Measurements from ENCODE around the gene ABCF2.
A peak's percentile ranks its signal among the peaks of the same experiment; 100 is the strongest.

Gene ABCF2

GRCh38 chr7:151226875-151227782 lies at the start of gene ABCF2:
TSS of gene ABCF2 (minus strand) at chr7:151227205. CDS start at chr7:151226458, 747 bp downstream.
- peaks cover 39% of the 10 kb centered on the region for H3K36me3 Mint-ChIP-seq (ENCODE audit: low read depth)
- H3K9me3 Mint-ChIP-seq: no peaks in the 10 kb centered on the region
- peak within 1 kb of the TSS; percentile 98 for H3K27ac Mint-ChIP-seq
- peaks cover 45% of the 10 kb centered on the region for H3K4me1 Mint-ChIP-seq (ENCODE audit: low read depth)
- H3K4me3 Mint-ChIP-seq: peak within 1 kb of the TSS; percentile 99
- no peaks in the 10 kb centered on the region for H3K27me3 Mint-ChIP-seq

GRCh38 chr7:151275813-151276577 lies 49.0 kb upstream of the ABCF2 start:
- H3K4me1 Mint-ChIP-seq (ENCODE audit: low read depth): peaks cover 19% of the 10 kb centered on the region
- no peaks in the 10 kb centered on the region for H3K36me3 Mint-ChIP-seq (ENCODE audit: low read depth)
- H3K27ac Mint-ChIP-seq: no peak overlapping the region
- peak overlapping the region; percentile 38 for H3K4me3 Mint-ChIP-seq
- H3K9me3 Mint-ChIP-seq: no peaks in the 10 kb centered on the region
- peaks cover 5% of the 10 kb centered on the region for H3K27me3 Mint-ChIP-seq

DNA sequence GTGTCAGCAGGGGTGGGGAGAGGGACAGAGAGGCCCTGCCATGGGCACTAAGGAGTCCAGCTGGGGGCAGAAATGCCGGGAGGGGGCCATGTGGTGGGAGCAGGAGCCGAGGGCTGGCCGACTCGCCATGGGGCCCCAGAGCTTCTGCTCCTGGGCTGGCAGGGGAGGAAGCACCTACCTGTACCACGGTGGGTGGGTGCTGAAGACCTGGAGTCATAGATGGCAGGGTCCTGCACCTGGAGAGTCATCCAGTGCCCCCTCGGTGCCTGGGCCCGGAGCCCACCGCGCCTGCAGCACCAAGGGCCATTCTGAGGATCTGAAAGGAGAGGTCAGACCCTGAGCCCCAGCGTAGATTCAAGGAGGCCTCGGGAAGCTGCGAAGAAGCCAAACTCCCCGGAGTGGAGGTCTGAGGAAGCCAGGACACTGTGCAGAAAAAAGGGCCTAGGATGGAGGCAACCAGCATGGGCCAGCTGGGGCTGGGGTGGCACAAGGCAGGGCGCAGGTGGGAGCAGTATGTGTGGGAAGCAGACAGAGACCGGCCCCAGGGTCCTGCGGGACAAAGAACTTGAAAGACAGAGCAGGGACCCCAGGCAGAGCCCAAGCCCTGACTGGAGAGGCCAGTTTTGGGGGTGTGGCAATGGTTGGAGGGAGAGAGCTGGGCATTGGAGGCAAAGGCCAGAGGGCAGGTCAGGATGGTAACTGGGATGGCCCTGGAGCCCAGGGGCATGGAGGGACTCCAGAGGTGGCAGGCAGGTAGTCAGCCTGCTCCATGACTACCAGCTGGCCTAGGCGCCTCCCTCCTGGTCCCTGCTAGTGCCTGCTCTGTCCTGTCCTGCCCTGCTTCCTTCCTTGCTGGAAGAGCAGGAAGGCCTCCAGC lies 48.2 kb upstream of the ABCF2 start:
- Mint-ChIP-seq H3K4me3 (peak overlapping the region; percentile 38), H3K4me1 (ENCODE audit: low read depth) (peaks cover 19% of the 10 kb centered on the region), H3K27me3 (peaks cover 5% of the 10 kb centered on the region), H3K36me3 (ENCODE audit: low read depth) (no peaks in the 10 kb centered on the region), H3K9me3 (no peaks in the 10 kb centered on the region), H3K27ac (no peak overlapping the region)

DNA sequence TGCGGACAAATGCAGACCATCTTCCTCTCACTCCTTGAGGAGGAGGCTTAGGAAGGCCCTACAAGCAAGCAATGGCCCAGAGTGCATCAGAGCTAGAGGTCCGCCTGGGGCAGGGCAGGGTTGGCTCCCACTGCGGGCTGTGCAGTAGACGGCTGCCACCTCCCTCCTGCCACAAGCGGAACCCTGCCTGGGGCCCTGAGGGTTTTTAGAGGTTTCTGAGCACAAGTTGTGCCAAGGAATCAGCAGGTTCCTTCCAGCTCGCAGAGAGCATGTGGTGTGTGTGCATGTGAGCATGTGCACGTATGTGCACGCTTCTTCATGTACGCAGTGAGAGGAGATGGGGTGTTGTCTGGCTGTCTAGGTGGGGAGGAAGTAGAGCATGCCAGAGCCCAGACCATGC lies 47.4 kb upstream of the ABCF2 start:
- Mint-ChIP-seq H3K9me3 (no peaks in the 10 kb centered on the region), H3K27ac (peak overlapping the region; percentile 65), H3K4me3 (no peak overlapping the region), H3K36me3 (ENCODE audit: low read depth) (no peaks in the 10 kb centered on the region), H3K27me3 (peaks cover 4% of the 10 kb centered on the region), H3K4me1 (ENCODE audit: low read depth) (peaks cover 19% of the 10 kb centered on the region)

DNA sequence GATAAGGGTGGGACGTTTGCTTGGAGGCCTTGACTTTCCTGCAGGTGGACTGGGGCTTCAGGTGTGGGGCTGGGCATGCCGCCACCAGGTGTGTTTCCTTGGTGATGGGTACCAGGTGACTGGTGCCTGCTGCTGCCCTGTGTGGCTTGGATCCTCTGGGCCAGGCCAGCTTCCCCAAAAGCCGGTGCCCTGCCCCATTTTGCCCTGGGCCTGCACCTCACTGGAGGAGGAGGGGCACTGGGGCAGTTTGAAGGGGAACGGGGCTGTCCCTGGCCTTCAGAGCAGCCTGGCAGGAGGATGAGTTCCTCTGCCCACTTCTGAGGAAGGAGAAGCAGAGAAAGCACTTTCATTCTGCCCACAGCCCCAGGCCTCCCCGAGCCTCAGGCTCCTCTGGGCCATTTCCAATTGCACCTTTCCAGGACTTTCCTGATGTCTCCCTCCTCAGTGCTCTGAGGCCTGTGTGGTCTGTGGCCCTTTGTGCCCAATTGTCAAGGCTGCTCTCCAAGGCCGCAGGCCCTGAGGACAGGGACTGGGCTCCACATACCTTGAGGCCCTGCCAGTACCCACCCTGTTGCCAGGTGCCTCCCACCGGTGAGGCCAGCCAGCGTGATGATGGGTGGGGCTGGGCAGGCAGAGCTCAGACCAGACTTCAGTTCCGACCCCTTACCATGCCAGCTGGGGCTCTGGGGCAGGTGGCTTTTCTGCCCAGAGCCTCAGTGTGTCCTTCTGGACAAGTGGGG lies 46.8 kb upstream of the ABCF2 start:
- Mint-ChIP-seq H3K4me3 (no peak overlapping the region), H3K27ac (no peak overlapping the region), H3K27me3 (no peaks in the 10 kb centered on the region), H3K9me3 (no peaks in the 10 kb centered on the region), H3K4me1 (ENCODE audit: low read depth) (peaks cover 19% of the 10 kb centered on the region), H3K36me3 (ENCODE audit: low read depth) (no peaks in the 10 kb centered on the region)

- no peak overlapping the region for H3K27ac Mint-ChIP-seq
- no peak overlapping the region for H3K4me3 Mint-ChIP-seq
- no peaks in the 10 kb centered on the region for H3K36me3 Mint-ChIP-seq (ENCODE audit: low read depth)
- H3K9me3 Mint-ChIP-seq: no peaks in the 10 kb centered on the region
- H3K4me1 Mint-ChIP-seq (ENCODE audit: low read depth): peaks cover 19% of the 10 kb centered on the region
- no peaks in the 10 kb centered on the region for H3K27me3 Mint-ChIP-seq
These were observed 45.9 kb upstream of the ABCF2 start for GRCh38 chr7:151272877-151273276.

DNA sequence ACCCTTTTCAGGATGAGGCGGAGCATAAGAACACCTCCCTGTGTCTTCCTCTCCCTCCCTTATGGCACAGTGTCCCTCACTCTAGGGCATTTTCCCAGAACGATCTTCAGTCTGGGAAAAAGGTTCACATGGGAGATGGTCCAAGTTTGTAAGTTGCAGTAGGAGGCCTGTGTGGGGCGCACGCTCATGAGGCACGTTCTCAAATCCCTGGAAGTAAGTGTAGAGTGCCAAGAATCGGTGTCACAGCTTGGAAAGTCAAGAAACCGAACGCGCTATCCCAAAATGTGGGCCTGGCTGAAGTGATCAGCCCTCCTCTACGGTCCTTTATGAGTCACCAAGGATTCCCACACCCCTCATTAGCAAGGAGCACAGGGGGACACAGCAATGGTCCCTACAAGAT lies 45.4 kb upstream of the ABCF2 start:
- Mint-ChIP-seq H3K27ac (no peak overlapping the region), H3K4me1 (ENCODE audit: low read depth) (peaks cover 17% of the 10 kb centered on the region), H3K9me3 (no peaks in the 10 kb centered on the region), H3K4me3 (no peak overlapping the region), H3K27me3 (no peaks in the 10 kb centered on the region), H3K36me3 (ENCODE audit: low read depth) (no peaks in the 10 kb centered on the region)

DNA sequence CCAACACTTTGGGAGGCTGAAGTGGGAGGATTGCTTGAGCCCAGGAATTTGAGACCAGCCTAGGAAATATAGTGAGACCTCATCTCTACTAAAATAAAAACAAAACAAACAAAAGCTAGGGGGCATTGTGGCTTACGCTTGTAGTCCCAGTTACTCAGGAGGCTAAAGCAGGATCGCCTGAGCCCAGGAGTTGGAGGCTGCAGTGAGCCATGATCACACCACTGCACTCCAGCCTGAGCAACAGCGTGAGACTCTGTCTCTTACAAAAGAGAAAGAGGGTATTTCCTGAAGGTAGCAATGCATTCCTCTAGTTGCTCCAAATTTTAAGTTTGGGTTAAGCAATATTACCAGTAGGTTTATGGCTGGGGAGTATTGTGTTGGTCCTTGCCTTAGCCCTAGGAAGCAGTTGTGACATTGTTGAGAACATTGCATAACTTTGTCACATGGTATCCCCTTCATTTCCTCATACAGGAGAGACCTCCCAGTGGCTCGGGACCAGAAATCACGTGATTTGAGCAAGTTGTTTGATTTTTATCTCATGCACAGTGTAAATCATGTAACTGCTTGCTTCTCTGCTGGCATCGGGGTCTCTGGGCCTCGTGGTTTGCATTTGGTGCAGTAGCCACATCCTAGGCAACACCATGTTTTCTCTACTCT lies 44.8 kb upstream of the ABCF2 start:
- no peaks in the 10 kb centered on the region for H3K9me3 Mint-ChIP-seq
- H3K27me3 Mint-ChIP-seq: no peaks in the 10 kb centered on the region
- no peaks in the 10 kb centered on the region for H3K36me3 Mint-ChIP-seq (ENCODE audit: low read depth)
- peaks cover 12% of the 10 kb centered on the region for H3K4me1 Mint-ChIP-seq (ENCODE audit: low read depth)
- H3K27ac Mint-ChIP-seq: no peak overlapping the region
- no peak overlapping the region for H3K4me3 Mint-ChIP-seq

- Mint-ChIP-seq H3K9me3 (no peaks in the 10 kb centered on the region), H3K27ac (no peak overlapping the region), H3K4me3 (no peak overlapping the region), H3K27me3 (no peaks in the 10 kb centered on the region), H3K36me3 (ENCODE audit: low read depth) (no peaks in the 10 kb centered on the region), H3K4me1 (ENCODE audit: low read depth) (peaks cover 6% of the 10 kb centered on the region)
These were observed 42.5 kb upstream of the ABCF2 start for GRCh38 chr7:151269511-151269910.

- H3K4me1 Mint-ChIP-seq (ENCODE audit: low read depth): no peaks in the 10 kb centered on the region
- H3K9me3 Mint-ChIP-seq: no peaks in the 10 kb centered on the region
- no peak overlapping the region for H3K27ac Mint-ChIP-seq
- no peaks in the 10 kb centered on the region for H3K36me3 Mint-ChIP-seq (ENCODE audit: low read depth)
- H3K27me3 Mint-ChIP-seq: no peaks in the 10 kb centered on the region
- H3K4me3 Mint-ChIP-seq: no peak overlapping the region
These were observed 38.4 kb upstream of the ABCF2 start for GRCh38 chr7:151265351-151265931.

GRCh38 chr7:151264615-151265014 lies 37.6 kb upstream of the ABCF2 start:
- no peaks in the 10 kb centered on the region for H3K4me1 Mint-ChIP-seq (ENCODE audit: low read depth)
- no peaks in the 10 kb centered on the region for H3K9me3 Mint-ChIP-seq
- H3K36me3 Mint-ChIP-seq (ENCODE audit: low read depth): no peaks in the 10 kb centered on the region
- no peak overlapping the region for H3K4me3 Mint-ChIP-seq
- no peak overlapping the region for H3K27ac Mint-ChIP-seq
- H3K27me3 Mint-ChIP-seq: no peaks in the 10 kb centered on the region

DNA sequence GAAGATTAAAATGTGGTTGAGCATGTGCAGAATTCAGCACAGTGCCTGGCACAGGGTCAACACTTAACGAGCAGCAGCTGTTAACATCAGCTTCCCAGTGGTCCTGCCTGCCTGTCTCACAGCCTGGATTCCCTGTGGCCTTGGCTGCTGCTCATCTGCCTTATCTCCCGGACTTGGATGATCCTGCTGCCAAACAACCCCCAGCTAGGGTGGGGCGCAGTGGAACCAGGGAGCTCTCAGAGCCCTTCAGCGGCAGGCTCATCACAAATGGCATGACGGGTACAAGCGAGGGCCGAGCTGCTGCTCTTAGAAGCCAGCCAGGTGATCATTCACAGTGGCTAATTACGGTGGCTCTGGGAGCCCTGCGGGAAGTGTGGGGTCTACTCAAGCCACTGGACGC lies 34.5 kb upstream of the ABCF2 start:
- no peaks in the 10 kb centered on the region for H3K4me1 Mint-ChIP-seq (ENCODE audit: low read depth)
- no peak overlapping the region for H3K27ac Mint-ChIP-seq
- no peaks in the 10 kb centered on the region for H3K36me3 Mint-ChIP-seq (ENCODE audit: low read depth)
- H3K27me3 Mint-ChIP-seq: peaks cover 6% of the 10 kb centered on the region
- no peaks in the 10 kb centered on the region for H3K9me3 Mint-ChIP-seq
- H3K4me3 Mint-ChIP-seq: no peak overlapping the region

DNA sequence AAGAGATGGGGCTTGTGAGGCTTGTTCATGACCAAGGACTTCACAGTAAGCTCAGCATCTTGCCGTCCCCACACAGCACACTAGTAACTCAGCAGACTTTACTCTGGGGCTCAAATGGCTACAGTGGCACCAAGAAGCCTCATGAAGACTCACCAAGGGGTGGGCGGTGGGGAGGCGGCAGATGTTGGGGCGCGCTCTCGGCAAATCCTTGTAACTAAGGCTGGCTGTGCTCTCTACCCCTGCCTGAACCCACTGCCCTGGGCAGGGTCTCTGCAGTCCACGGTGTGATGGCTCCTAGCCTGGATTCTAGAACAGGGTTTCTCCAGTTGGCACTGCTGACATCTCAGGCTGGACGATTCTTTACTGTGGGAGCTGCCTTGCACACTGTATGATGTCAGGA lies 33.9 kb upstream of the ABCF2 start:
- peaks cover 6% of the 10 kb centered on the region for H3K27me3 Mint-ChIP-seq
- H3K4me1 Mint-ChIP-seq (ENCODE audit: low read depth): no peaks in the 10 kb centered on the region
- H3K9me3 Mint-ChIP-seq: no peaks in the 10 kb centered on the region
- no peak overlapping the region for H3K27ac Mint-ChIP-seq
- H3K4me3 Mint-ChIP-seq: no peak overlapping the region
- H3K36me3 Mint-ChIP-seq (ENCODE audit: low read depth): no peaks in the 10 kb centered on the region
